ENCODE measurements around the gene MSRB2.

- TF ChIP-seq CTCF (IDR thresholded peaks at IDR 0.05; ENCODE audit: low read length): no peak
- TF ChIP-seq EZH2 (IDR thresholded peaks at IDR 0.05; ENCODE audit: borderline replicate concordance, low read length): no peak
Observed at GRCh38 chr10:23080262-23080661, 15.1 kb upstream of the MSRB2 start.

Data from OCI-LY1 (cell line).